ENCODE measurements around the gene WDR27. TPM values are rescaled to one million over a fixed set of nuclear protein-coding genes. Genes with fewer than 3 reads are reported as not detected.

The WDR27 gene
- total RNA-seq, 2 experiments from 2014 or later = 22.9 to 25.3 TPM

- Mint-ChIP-seq H3K27me3 (ENCODE audit: low read depth) (no peaks in the 10 kb centered on the region), H3K36me3 (ENCODE audit: low read depth) (no peaks in the 10 kb centered on the region), H3K4me3 (no peak overlapping the region), H3K9me3 (ENCODE audit: insufficient read depth) (no peaks in the 10 kb centered on the region), H3K27ac (no peak overlapping the region), H3K4me1 (ENCODE audit: low read depth) (no peaks in the 10 kb centered on the region)
- ATAC-seq = no peak
- ChIA-PET POLR2A (no interaction called here), CTCF (no interaction called here)
- DNase-seq = no peak
These were observed 69.0 kb downstream of the WDR27 start for GRCh38 chr6:169632841-169633240.

- POLR2A ChIA-PET = no interaction called here
- ATAC-seq (no peak), DNase-seq (no peak)
- no peak overlapping the region for H3K4me3 Mint-ChIP-seq
- no peaks in the 10 kb centered on the region for H3K27me3 Mint-ChIP-seq (ENCODE audit: low read depth)
- no peak overlapping the region for H3K27ac Mint-ChIP-seq
- no peaks in the 10 kb centered on the region for H3K9me3 Mint-ChIP-seq (ENCODE audit: insufficient read depth)
- CTCF ChIA-PET = no interaction called here
- no peaks in the 10 kb centered on the region for H3K36me3 Mint-ChIP-seq (ENCODE audit: low read depth)
- H3K4me1 Mint-ChIP-seq (ENCODE audit: low read depth) = no peaks in the 10 kb centered on the region
These were observed 72.6 kb downstream of the WDR27 start for GRCh38 chr6:169629256-169629655.

- ATAC-seq (no peak), DNase-seq (no peak)
- Mint-ChIP-seq H3K27ac (no peak overlapping the region), H3K4me3 (no peak overlapping the region), H3K4me1 (ENCODE audit: low read depth) (no peaks in the 10 kb centered on the region), H3K27me3 (ENCODE audit: low read depth) (no peaks in the 10 kb centered on the region), H3K36me3 (ENCODE audit: low read depth) (no peaks in the 10 kb centered on the region), H3K9me3 (ENCODE audit: insufficient read depth) (no peaks in the 10 kb centered on the region)
- ChIA-PET POLR2A (no interaction called here), CTCF (no interaction called here)
These were observed 73.9 kb downstream of the WDR27 start for GRCh38 chr6:169627736-169628607.

- Mint-ChIP-seq H3K27ac (no peak overlapping the region), H3K4me3 (no peak overlapping the region), H3K36me3 (ENCODE audit: low read depth) (no peaks in the 10 kb centered on the region), H3K4me1 (ENCODE audit: low read depth) (no peaks in the 10 kb centered on the region), H3K27me3 (ENCODE audit: low read depth) (no peaks in the 10 kb centered on the region), H3K9me3 (ENCODE audit: insufficient read depth) (no peaks in the 10 kb centered on the region)
- ChIA-PET CTCF (no interaction called here), POLR2A (no interaction called here)
- no peak for DNase-seq
- no peak for ATAC-seq
These were observed 75.2 kb downstream of the WDR27 start for GRCh38 chr6:169626649-169627048.

- CTCF ChIA-PET = no interaction called here
- ATAC-seq = no peak
- Mint-ChIP-seq H3K27ac (no peak overlapping the region), H3K4me3 (no peak overlapping the region), H3K9me3 (ENCODE audit: insufficient read depth) (no peaks in the 10 kb centered on the region), H3K4me1 (ENCODE audit: low read depth) (no peaks in the 10 kb centered on the region), H3K36me3 (ENCODE audit: low read depth) (no peaks in the 10 kb centered on the region), H3K27me3 (ENCODE audit: low read depth) (no peaks in the 10 kb centered on the region)
- DNase-seq = no peak
- POLR2A ChIA-PET = no interaction called here
These were observed 75.7 kb downstream of the WDR27 start for GRCh38 chr6:169626169-169626568.

- DNase-seq (no peak), ATAC-seq (no peak)
- H3K9me3 Mint-ChIP-seq (ENCODE audit: insufficient read depth) = no peaks in the 10 kb centered on the region
- no peak overlapping the region for H3K4me3 Mint-ChIP-seq
- no peaks in the 10 kb centered on the region for H3K36me3 Mint-ChIP-seq (ENCODE audit: low read depth)
- H3K27ac Mint-ChIP-seq = no peak overlapping the region
- ChIA-PET CTCF (no interaction called here), POLR2A (no interaction called here)
- no peaks in the 10 kb centered on the region for H3K4me1 Mint-ChIP-seq (ENCODE audit: low read depth)
- no peaks in the 10 kb centered on the region for H3K27me3 Mint-ChIP-seq (ENCODE audit: low read depth)
These were observed 76.5 kb downstream of the WDR27 start for GRCh38 chr6:169625376-169625775.

GRCh38 chr6:169624785-169625184, 77.0 kb downstream of the WDR27 start:
- no peak overlapping the region for H3K4me3 Mint-ChIP-seq
- H3K27me3 Mint-ChIP-seq (ENCODE audit: low read depth) = no peaks in the 10 kb centered on the region
- ATAC-seq (no peak), DNase-seq (no peak)
- H3K9me3 Mint-ChIP-seq (ENCODE audit: insufficient read depth) = no peaks in the 10 kb centered on the region
- H3K4me1 Mint-ChIP-seq (ENCODE audit: low read depth) = no peaks in the 10 kb centered on the region
- H3K36me3 Mint-ChIP-seq (ENCODE audit: low read depth) = no peaks in the 10 kb centered on the region
- no peak overlapping the region for H3K27ac Mint-ChIP-seq
- CTCF ChIA-PET = no interaction called here
- POLR2A ChIA-PET = no interaction called here

GRCh38 chr6:169623975-169624374, 77.9 kb downstream of the WDR27 start:
- ChIA-PET POLR2A (no interaction called here), CTCF (no interaction called here)
- Mint-ChIP-seq H3K36me3 (ENCODE audit: low read depth) (no peaks in the 10 kb centered on the region), H3K4me3 (no peak overlapping the region), H3K27me3 (ENCODE audit: low read depth) (no peaks in the 10 kb centered on the region), H3K27ac (no peak overlapping the region), H3K9me3 (ENCODE audit: insufficient read depth) (no peaks in the 10 kb centered on the region), H3K4me1 (ENCODE audit: low read depth) (no peaks in the 10 kb centered on the region)
- DNase-seq (no peak), ATAC-seq (no peak)

GRCh38 chr6:169623343-169623742, 78.5 kb downstream of the WDR27 start:
- DNase-seq (no peak), ATAC-seq (no peak)
- ChIA-PET POLR2A (no interaction called here), CTCF (interaction anchor here (1.0 kb wide), 1 partner anchor 11 kb away, joined by 4 read pairs; no protein-coding TSS in a partner anchor)
- Mint-ChIP-seq H3K9me3 (ENCODE audit: insufficient read depth) (no peaks in the 10 kb centered on the region), H3K27ac (no peak overlapping the region), H3K4me1 (ENCODE audit: low read depth) (no peaks in the 10 kb centered on the region), H3K36me3 (ENCODE audit: low read depth) (no peaks in the 10 kb centered on the region), H3K27me3 (ENCODE audit: low read depth) (no peaks in the 10 kb centered on the region), H3K4me3 (no peak overlapping the region)

- ChIA-PET POLR2A (no interaction called here), CTCF (interaction anchor here (1.0 kb wide), 2 partner anchors 11 to 39 kb away, joined by 3 to 4 read pairs; no protein-coding TSS in a partner anchor)
- ATAC-seq (no peak), DNase-seq (no peak)
- no peaks in the 10 kb centered on the region for H3K27me3 Mint-ChIP-seq (ENCODE audit: low read depth)
- no peak overlapping the region for H3K27ac Mint-ChIP-seq
- no peak overlapping the region for H3K4me3 Mint-ChIP-seq
- H3K36me3 Mint-ChIP-seq (ENCODE audit: low read depth) = no peaks in the 10 kb centered on the region
- H3K9me3 Mint-ChIP-seq (ENCODE audit: insufficient read depth) = no peaks in the 10 kb centered on the region
- no peaks in the 10 kb centered on the region for H3K4me1 Mint-ChIP-seq (ENCODE audit: low read depth)
These were observed 79.2 kb downstream of the WDR27 start for GRCh38 chr6:169622618-169623017.

GRCh38 chr6:169621311-169621710, 80.5 kb downstream of the WDR27 start:
- Mint-ChIP-seq H3K4me1 (ENCODE audit: low read depth) (no peaks in the 10 kb centered on the region), H3K4me3 (no peak overlapping the region), H3K27ac (no peak overlapping the region), H3K9me3 (ENCODE audit: insufficient read depth) (no peaks in the 10 kb centered on the region), H3K36me3 (ENCODE audit: low read depth) (no peaks in the 10 kb centered on the region), H3K27me3 (ENCODE audit: low read depth) (no peaks in the 10 kb centered on the region)
- ChIA-PET CTCF (no interaction called here), POLR2A (no interaction called here)
- DNase-seq (no peak), ATAC-seq (no peak)

- Mint-ChIP-seq H3K36me3 (ENCODE audit: low read depth) (peaks cover 2% of the 10 kb centered on the region), H3K27ac (no peak overlapping the region), H3K9me3 (ENCODE audit: insufficient read depth) (no peaks in the 10 kb centered on the region), H3K4me3 (no peak overlapping the region), H3K4me1 (ENCODE audit: low read depth) (no peaks in the 10 kb centered on the region), H3K27me3 (ENCODE audit: low read depth) (no peaks in the 10 kb centered on the region)
- DNase-seq (no peak), ATAC-seq (no peak)
- ChIA-PET CTCF (interaction anchor here (1.0 kb wide), 1 partner anchor 108 kb away, joined by 3 read pairs; no protein-coding TSS in a partner anchor), POLR2A (no interaction called here)
These were observed 81.4 kb downstream of the WDR27 start for GRCh38 chr6:169620171-169621130.
